NCI-H82 (cell line): ENCODE data around the gene TRIO.
A peak's percentile ranks its signal among the peaks of the same experiment; 100 is the strongest.
"Not testable (repeated sequence)": the region's sequence is repeated elsewhere in the genome, so short reads cannot be mapped to it uniquely, and the experiment has no call there.

Source experiments
- DNase-seq: peaks from one replicate; lab custom pipeline; 2025; lab: John Stamatoyannopoulos, UW

The TRIO gene

DNA sequence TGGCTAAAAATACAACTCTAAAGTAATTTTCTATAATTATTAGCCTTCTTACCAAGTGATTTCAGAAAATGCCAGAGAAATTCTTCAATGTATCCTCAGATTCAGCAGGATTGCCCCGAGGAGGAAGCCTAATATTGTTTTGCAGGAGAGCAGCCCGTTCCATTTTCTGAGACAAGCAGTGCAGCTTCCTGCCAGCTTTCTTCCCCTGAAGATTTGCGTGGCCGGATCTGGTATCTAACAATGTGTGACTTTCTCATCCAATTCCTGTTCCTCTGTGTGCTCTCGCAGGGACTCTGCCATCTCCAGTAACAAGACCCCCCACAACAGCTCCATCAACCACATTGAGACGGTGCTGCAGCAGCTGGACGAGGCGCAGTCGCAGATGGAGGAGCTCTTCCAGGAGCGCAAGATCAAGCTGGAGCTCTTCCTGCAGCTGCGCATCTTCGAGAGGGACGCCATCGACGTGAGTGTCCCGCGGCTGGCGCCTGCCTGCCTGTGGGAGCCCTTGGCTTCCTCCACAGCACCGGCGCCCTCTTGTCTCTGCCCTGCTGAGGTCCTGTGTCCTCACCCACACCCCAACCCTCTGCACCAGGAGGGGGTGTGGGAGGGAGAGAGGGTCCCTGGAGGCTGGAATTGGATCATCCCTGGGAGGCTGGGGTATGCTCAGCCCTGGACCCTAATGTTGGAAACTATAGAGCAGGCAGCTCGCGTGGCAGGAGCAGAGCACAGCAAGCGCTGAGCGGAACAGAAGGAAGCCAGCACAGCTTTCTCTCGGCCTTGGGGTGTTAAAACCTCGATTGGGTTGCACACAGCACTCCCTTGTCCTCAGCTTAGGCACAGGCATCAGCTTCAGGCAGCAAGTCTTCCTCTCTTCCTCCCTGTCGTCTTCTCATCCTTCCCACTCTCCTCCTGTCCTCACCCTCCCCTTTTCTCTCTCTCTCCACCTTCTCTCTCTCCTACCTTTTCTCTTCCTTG lies 216.2 kb downstream of the TRIO start:
- DNase-seq: no peak

DNA sequence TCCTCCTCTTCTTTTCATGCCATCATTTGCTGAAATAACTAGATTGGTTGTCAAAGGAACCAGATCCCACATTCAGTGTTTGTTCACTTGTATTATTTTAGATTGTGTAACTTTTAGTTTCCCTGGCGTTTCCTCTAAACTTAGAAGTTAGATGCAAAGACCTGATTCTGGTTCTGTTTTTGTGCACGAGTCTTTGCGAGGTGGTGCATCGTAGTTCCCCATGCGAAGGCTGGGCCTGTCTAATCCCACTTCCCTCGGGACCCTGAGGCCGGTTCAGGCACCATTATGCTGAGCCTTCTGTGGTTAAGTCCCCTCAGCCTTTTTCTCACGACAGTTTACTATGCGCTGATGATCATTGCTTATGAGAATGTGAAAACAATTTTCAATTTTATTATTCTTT lies 219.3 kb downstream of the TRIO start:
- DNase-seq: peak; percentile 64

DNA sequence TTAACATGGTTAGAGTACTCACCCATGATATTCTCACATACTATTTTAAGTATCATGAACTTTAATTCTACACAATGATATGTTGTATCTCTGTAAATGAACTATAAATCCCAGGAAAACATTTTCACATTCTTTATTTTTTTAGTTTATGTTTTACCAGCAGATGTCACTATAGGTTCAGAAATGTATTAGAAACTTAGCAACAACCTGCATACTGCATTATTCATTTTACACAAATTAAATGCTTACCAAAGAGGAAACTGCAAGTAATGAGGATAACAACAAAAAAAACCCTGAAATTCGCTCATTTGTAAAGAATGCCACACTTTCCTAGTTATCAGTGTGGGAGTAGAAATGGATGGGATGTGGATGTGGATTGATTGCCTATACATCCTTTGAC lies 221.0 kb downstream of the TRIO start:
- no peak for DNase-seq

DNA sequence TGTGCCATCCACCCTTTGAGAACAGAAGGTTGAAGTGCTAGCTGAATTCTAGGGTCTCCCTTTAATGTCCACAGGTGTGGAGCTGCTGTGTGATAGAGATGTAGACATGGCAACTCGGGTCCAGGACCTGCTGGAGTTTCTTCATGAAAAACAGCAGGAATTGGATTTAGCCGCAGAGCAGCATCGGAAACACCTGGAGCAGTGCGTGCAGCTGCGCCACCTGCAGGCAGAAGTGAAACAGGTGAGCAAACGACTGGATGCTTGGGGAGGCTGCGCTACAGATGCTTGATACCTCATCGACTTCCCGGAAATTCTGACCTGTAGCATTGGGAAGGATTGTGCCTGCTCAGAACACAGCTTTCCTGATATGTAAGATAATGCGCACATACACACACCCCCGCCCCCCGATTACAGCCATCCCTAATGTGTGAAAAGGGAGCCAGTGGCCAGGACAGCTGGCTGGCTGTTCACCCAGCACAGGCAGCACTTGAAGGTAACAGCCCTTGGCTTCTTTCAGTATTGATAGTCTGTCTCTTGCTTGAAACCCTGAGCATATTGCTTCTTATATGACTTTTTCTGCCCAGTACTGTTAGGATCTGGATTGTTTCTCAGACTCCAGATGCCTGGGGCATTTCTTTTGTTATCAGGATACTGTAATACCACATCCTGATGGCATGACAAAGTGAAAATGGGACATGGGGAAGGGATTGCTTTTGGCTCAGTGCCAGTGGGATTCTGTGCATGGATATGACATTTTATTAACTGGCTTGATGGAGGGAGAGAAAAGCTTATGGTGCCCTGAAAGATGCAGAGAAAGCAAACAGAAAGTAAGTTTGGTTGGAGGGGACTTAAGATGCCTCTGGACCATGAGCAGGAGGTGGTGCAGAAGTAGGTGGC lies 221.7 kb downstream of the TRIO start:
- DNase-seq: peak; percentile 30

DNA sequence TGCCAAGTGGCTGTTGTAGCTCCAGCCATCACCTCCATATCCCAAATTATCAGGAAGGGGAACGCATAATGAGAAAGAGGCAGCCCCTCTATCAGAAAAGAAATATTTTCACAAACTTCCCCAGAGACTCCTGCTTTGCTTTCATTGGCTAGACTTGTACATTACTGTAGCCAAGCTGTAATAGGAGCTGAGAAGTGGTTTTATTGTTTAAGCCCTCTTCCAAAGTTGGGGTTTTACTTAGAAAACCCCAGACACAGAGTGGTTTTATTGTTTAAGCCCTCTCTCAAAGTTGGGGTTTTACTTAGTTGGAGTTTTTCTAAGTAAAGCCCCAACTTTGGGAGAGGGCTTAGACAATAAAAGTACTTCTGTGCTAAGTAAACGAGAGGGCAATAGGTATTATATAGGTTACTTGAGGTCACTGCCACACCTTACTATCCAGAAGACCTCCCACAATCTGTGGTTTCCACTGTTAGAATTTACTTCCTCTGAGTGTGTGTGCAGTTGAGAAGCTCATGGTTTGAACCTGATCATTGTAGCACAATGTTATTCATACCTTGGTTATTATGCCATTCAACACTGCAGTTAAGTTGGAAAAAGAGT lies 222.8 kb downstream of the TRIO start:
- DNase-seq: no peak

DNA sequence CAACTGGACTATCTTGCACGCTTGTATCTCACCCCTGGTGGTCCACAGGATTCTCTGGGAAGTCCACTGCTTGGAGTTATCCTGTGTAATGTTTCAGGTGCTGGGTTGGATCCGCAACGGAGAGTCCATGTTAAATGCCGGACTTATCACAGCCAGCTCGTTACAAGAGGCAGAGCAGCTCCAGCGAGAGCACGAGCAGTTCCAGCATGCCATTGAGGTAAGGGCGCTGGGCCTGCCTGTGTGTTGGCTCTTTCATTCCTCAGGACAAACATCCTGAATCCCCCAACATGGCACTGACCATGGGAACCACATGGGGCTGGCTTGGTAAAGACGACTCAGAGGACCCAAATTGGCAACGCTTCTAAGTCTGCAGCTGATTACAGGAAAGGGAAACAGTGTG lies 223.6 kb downstream of the TRIO start:
- no peak for DNase-seq

- DNase-seq: no peak
These were observed 224.2 kb downstream of the TRIO start for GRCh38 chr5:14367364-14367763.

GRCh38 chr5:14369780-14370179 lies 226.6 kb downstream of the TRIO start:
- DNase-seq: no peak

GRCh38 chr5:14370386-14370785 lies 227.2 kb downstream of the TRIO start:
- no peak for DNase-seq

- DNase-seq: no peak
These were observed 230.5 kb downstream of the TRIO start for GRCh38 chr5:14373685-14374084.

DNA sequence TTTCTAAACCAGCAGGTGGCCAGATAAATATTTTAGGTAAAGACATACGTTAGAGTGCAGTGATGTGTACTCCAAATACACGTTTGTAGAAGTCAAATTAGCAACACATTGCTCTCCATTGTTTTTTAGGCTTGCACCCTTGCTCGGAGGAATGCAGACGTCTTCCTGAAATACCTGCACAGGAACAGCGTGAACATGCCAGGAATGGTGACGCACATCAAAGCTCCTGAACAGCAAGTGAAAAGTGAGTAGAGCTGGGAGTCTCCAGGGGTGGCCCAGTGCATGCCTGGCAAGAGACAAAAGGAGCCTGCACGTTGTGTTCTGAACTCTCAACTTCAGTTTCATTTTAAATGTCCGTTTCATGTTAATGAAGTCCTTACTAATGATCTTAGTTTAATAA lies 231.0 kb downstream of the TRIO start:
- no peak for DNase-seq

DNA sequence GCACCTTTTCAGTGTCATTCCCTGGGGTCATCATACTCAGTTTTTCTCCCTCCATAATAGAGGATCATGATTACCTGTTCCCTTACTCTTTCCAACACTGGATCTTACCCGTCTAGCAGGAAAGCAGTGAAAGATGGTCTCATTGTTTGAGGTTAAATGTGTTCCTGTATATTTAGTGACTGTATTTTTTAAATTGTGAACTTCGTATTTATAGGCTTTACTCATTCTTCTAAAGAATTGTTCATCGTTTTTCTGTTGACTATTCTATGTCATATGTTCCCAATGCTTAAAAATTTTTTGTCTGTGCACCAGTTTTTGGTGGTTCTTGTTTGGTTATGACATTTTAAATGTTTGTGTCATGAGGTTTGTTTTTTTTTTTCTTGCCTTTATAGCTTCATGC lies 233.6 kb downstream of the TRIO start:
- DNase-seq: no peak

GRCh38 chr5:14379739-14380497 lies 236.8 kb downstream of the TRIO start:
- DNase-seq: no peak

- DNase-seq: no peak
These were observed 237.6 kb downstream of the TRIO start for GRCh38 chr5:14380712-14381111.

- no peak for DNase-seq
These were observed 239.5 kb downstream of the TRIO start for GRCh38 chr5:14382640-14383039.

DNA sequence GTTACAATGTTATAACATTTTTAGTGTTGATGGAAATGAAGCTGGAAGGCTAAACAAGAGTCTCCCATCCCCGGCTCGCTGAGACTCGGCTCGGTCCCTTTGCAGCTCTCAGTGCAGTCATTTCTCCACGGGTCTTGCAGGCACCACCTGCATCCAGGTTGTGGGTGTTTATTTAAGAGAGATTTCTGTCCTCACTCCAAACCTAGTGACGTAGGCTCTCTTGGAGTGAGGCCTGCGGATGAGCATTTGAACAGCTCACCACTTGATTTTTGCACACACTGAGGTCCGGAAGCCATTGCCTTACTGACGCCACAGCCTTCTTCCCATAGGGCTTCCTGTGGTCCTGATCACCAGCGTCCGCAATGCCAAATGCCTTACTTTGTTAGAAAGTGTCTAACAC lies 240.8 kb downstream of the TRIO start:
- DNase-seq: no peak

DNA sequence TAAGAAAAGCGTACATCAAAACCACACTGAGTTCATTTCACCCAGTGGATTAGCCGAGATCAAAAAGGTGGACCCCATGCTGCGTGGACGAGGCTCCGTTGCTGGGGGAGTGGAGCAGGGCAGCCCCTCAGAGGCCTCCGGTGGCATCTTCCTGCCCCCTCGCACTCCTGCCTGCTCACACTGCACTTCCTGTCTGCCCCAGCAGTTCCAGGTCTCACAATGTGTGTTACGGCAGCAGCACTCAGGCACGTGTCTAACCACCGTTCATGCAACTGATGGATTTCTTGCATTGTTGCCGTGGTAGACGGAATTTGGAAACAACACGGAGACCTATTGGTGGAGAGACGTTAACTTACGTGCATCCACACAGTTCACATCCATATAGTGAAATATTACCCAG lies 241.9 kb downstream of the TRIO start:
- no peak for DNase-seq

DNA sequence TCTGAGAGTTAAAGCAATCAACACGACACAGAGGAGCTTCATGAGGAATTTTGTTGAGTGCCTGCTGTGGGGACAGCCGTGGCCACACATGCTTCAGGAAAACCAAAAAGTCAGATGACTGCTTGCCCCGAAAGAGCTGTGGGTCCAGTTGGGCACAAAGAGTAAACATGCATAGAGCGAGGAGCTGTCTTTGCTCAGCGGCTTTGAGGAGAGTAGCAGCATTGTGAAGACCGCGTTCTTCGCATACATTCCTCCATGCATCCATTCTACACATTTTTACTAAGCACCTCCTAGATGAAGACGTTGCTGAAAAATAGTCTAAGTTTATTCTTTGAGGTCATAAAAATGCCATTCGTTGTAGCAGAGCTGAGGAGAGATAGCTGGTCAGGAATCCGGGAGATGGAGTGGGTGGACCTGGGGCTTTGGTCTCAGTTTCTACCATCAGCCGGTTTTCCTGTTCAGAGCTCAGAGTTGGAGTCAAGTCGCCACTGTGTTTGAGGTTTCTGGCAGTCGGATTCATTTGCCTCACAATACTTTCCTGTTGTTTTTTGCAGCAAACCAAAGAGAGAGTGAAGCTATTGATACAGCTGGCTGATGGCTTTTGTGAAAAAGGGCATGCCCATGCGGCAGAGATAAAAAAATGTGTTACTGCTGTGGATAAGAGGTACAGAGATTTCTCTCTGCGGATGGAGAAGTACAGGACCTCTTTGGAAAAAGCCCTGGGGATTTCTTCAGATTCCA lies 243.9 kb downstream of the TRIO start:
- no peak for DNase-seq

DNA sequence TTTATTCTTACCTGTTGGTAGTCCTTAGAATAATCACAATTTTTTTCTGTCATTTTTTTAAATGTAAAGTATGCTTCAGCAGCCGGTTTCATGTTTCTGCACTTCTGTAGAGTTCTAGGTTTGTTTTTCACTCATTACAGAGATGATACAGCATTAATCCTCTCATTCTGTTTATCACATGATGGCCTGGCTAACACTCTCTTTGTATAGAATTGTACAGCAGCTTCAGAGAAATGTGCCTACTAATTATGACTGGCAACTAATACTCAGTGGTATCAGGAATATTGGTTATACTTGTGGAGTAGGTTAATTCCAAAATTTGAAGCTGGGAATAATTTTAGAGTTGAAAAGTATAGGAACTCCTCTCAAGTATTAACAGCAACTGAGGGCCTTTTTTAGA lies 245.6 kb downstream of the TRIO start:
- DNase-seq: no peak

DNA sequence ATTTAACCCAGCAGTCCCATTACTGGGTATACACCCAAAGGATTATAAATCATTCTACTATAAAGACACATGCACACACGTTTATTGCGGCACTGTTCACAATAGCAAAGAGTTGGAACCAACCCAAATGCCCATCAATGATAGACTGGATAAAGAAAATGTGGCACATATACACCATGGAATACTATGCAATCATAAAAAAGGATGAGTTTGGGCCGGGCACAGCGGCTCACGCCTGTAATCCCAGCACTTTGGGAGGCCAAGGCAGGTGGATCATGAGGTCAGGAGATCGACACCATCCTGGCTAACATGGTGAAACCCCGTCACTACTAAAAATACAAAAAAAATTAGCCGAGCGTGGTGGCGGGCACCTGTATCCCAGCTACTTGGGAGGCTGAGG lies 249.4 kb downstream of the TRIO start:
- DNase-seq: not testable (repeated sequence)

- DNase-seq: no peak
These were observed 251.2 kb downstream of the TRIO start for GRCh38 chr5:14394365-14394764.
